Measurements from ENCODE around the gene LCE7A. TPM values are rescaled to one million over a fixed set of nuclear protein-coding genes. Genes with fewer than 3 reads are reported as not detected.

Gene LCE7A
- total RNA-seq, 1 experiment from 2014 or later: not detected

GRCh38 chr1:152811671-152812070 lies 48.1 kb upstream of the LCE7A start, which contains the start of gene LCE1B:
Gene LCE1B, plus strand, starts transcription at chr1:152811971. Its CDS starts 476 bp downstream, at chr1:152812447.
- Histone ChIP-seq H3K4me2 (ENCODE audit: insufficient read depth, insufficient read length, low read length) (no peak within 1 kb of the TSS), H3K79me1 (ENCODE audit: insufficient read depth, low read depth, low read length, poor library complexity, severe bottlenecking) (no peaks in the 10 kb centered on the region), H4K91ac (ENCODE audit: insufficient read length, low read depth, low read length) (no peak within 1 kb of the TSS), H4K5ac (ENCODE audit: insufficient read length, low read depth, low read length) (no peak within 1 kb of the TSS), H4K8ac (replicated peaks; ENCODE audit: insufficient read length, low read depth, low read length) (no peak within 1 kb of the TSS), H4K20me1 (ENCODE audit: control insufficient read depth, insufficient read depth, insufficient read length) (no peaks in the 10 kb centered on the region), H3K9me3 (ENCODE audit: control insufficient read depth, low read depth, low read length) (peaks cover 72% of the 10 kb centered on the region), H3K9ac (ENCODE audit: extremely low read depth, insufficient read length, low read length) (no peak within 1 kb of the TSS), H3K14ac (ENCODE audit: insufficient read depth, low read length) (no peak within 1 kb of the TSS), H3K79me2 (ENCODE audit: insufficient read depth, low read length) (no peaks in the 10 kb centered on the region), H3K27me3 (ENCODE audit: insufficient read depth, low read length) (no peaks in the 10 kb centered on the region), H3K4me1 (ENCODE audit: insufficient read depth, low read length) (no peaks in the 10 kb centered on the region), H2BK120ac (ENCODE audit: low read depth, low read length, poor library complexity, severe bottlenecking) (no peak within 1 kb of the TSS), H2BK15ac (ENCODE audit: low read depth, low read length) (no peak within 1 kb of the TSS), H3T11ph (ENCODE audit: low read length) (no peak within 1 kb of the TSS), H3K18ac (ENCODE audit: insufficient read length, low read depth, low read length) (no peak within 1 kb of the TSS), H3K4ac (ENCODE audit: low read depth, low read length) (no peak within 1 kb of the TSS), H2BK12ac (ENCODE audit: insufficient read length, low read depth, low read length) (no peak within 1 kb of the TSS), H2AFZ (ENCODE audit: low read length) (no peak within 1 kb of the TSS), H3K23me2 (ENCODE audit: insufficient read length, low read depth, low read length, poor library complexity, severe bottlenecking) (no peaks in the 10 kb centered on the region), H3K56ac (ENCODE audit: insufficient read length, low read depth, low read length) (no peak within 1 kb of the TSS), H3K23ac (ENCODE audit: insufficient read length, low read depth, low read length) (no peak within 1 kb of the TSS), H2BK20ac (ENCODE audit: low read depth, low read length, poor library complexity, severe bottlenecking) (no peak within 1 kb of the TSS), H2AK5ac (ENCODE audit: insufficient read length, low read length) (no peak within 1 kb of the TSS), H2BK5ac (ENCODE audit: insufficient read length, low read length) (no peak within 1 kb of the TSS), H3K27ac (ENCODE audit: insufficient read length, low read depth, low read length) (no peak within 1 kb of the TSS)
- Mint-ChIP-seq H3K27me3 (ENCODE audit: low read depth) (no peaks in the 10 kb centered on the region; the same call in none of the 2 replicates), H3K4me1 (no peaks in the 10 kb centered on the region), H3K4me3 (no peak within 1 kb of the TSS), H3K36me3 (ENCODE audit: insufficient read depth in 1 of 3, low read depth in 3 of 3) (peaks cover 4 to 20% (median 6%) of the 10 kb centered on the region in 3 experiments; a peak in 5 of 7 replicates), H3K9me3 (peaks cover 86 to 88% of the 10 kb centered on the region in 2 experiments), H3K27ac (no peak within 1 kb of the TSS)
- DNase-seq: no peak
- no CpG with 5 or more reads among the region's 2 CpGs for WGBS (ENCODE audit: extremely low coverage, insufficient read length, low lambda C conversion rate)
- no peak for TF ChIP-seq CTCF (conservative IDR thresholded peaks at IDR 0.05)

Data from H9 (cell line).